ENCODE results near the gene LYRM4. TPM values are rescaled to one million over a fixed set of nuclear protein-coding genes. Genes with fewer than 3 reads are reported as not detected.

LYRM4 gene
- polyA plus RNA-seq, 2 of the 4 experiments (the other 2 are of a cell fraction): 25.6 to 43.3 TPM

GRCh38 chr6:5231289-5231688 is 29.5 kb downstream of the LYRM4 start:
- POLR2A ChIA-PET: no interaction called here
- no peak overlapping the region for H3K4me2 ChIP-seq

GRCh38 chr6:5230081-5230480 is 30.7 kb downstream of the LYRM4 start:
- CTCF ChIA-PET: no interaction called here
- H3K4me2 ChIP-seq: no peak overlapping the region
- H3K9me3 ChIP-seq: no peaks in the 10 kb centered on the region
- no peak for TF ChIP-seq ZFP36 (IDR thresholded peaks at IDR 0.05; ENCODE audit: borderline replicate concordance, partially characterized antibody)
- TF ChIP-seq CBX8 (IDR thresholded peaks at IDR 0.05): no peak
- TF ChIP-seq TFCP2L1 (CRISPR knock-in tag; IDR thresholded peaks at IDR 0.05): no peak
- no peak for TF ChIP-seq ZSCAN20 (CRISPR knock-in tag; IDR thresholded peaks at IDR 0.05)
- no peak for TF ChIP-seq ATOH8 (CRISPR knock-in tag; IDR thresholded peaks at IDR 0.05; ENCODE audit: low read depth)
- TF ChIP-seq ELK1 (IDR thresholded peaks at IDR 0.05; ENCODE audit: low read depth, low read length): no peak
- no peak for TF ChIP-seq FOXS1 (CRISPR knock-in tag; IDR thresholded peaks at IDR 0.05)
- TF ChIP-seq PBX3 (IDR thresholded peaks at IDR 0.05): no peak
- TF ChIP-seq ZC3H11A (IDR thresholded peaks at IDR 0.05): no peak
- no peak for TF ChIP-seq CEBPB (IDR thresholded peaks at IDR 0.05)
- TF ChIP-seq RNF2 (IDR thresholded peaks at IDR 0.05; ENCODE audit: borderline replicate concordance, low read depth): no peak
- no peak for TF ChIP-seq RCOR1 (IDR thresholded peaks at IDR 0.05; ENCODE audit: low read depth, low read length)
- TF ChIP-seq JUN (IDR thresholded peaks at IDR 0.05): no peak
- 92% methylated on average over 4 of the region's 4 CpGs for WGBS (ENCODE audit: missing lambda C conversion rate)
- POLR2A ChIA-PET: no interaction called here
- FAIRE-seq (no peak), ATAC-seq (no peak), DNase-seq (ENCODE audit: low read depth in 1 of 2, low spot score in 1 of 2) (no peak)
- no peak overlapping the region for H3K4me3 ChIP-seq
- H3K4me1 ChIP-seq: no peaks in the 10 kb centered on the region
- H3K27ac ChIP-seq: no peak overlapping the region

More at GRCh38 chr6:5231289-5231688, 29.5 kb downstream of the LYRM4 start:
- Histone ChIP-seq H3K27ac (no peak overlapping the region), H3K9me3 (no peaks in the 10 kb centered on the region), H3K4me3 (no peak overlapping the region), H3K4me1 (no peaks in the 10 kb centered on the region)
- DNase-seq (ENCODE audit: low read depth in 1 of 2, low spot score in 1 of 2): no peak
- ATAC-seq: no peak
- FAIRE-seq: no peak
- WGBS (ENCODE audit: missing lambda C conversion rate): 81% methylated on average over 2 of the region's 2 CpGs
- CTCF ChIA-PET: interaction anchor here (1.5 kb wide), 1 partner anchor 87 kb away, joined by 3 read pairs; no protein-coding TSS in a partner anchor
- TF ChIP-seq PBX3 (IDR thresholded peaks at IDR 0.05): no peak
- no peak for TF ChIP-seq CBX2 (IDR thresholded peaks at IDR 0.05; ENCODE audit: borderline replicate concordance, low read depth)
- TF ChIP-seq E2F6 (IDR thresholded peaks at IDR 0.05; ENCODE audit: borderline replicate concordance, low read depth): no peak
- TF ChIP-seq JUNB (IDR thresholded peaks at IDR 0.05): no peak
- TF ChIP-seq HES2 (IDR thresholded peaks at IDR 0.05): no peak
- TF ChIP-seq FOSB (CRISPR knock-in tag; IDR thresholded peaks at IDR 0.05): no peak
- TF ChIP-seq RARB (CRISPR knock-in tag; IDR thresholded peaks at IDR 0.05): no peak
- no peak for TF ChIP-seq RCOR1 (IDR thresholded peaks at IDR 0.05; ENCODE audit: low read depth, low read length)
- no peak for TF ChIP-seq CBX8 (IDR thresholded peaks at IDR 0.05)
- no peak for TF ChIP-seq ZNF302 (CRISPR knock-in tag; IDR thresholded peaks at IDR 0.05)
- no peak for TF ChIP-seq FOSL2 (IDR thresholded peaks at IDR 0.05)
- TF ChIP-seq FOSL2 (CRISPR knock-in tag; IDR thresholded peaks at IDR 0.05): no peak
- no peak for TF ChIP-seq PHF8 (IDR thresholded peaks at IDR 0.05; ENCODE audit: borderline replicate concordance, low read depth)
- no peak for TF ChIP-seq RAD21 (conservative IDR thresholded peaks at IDR 0.05 in 1 of 2, IDR thresholded peaks at IDR 0.05 in 1 of 2)
- no peak for TF ChIP-seq ELK1 (IDR thresholded peaks at IDR 0.05; ENCODE audit: low read depth, low read length)

Data from A549 (cell line).